GM08714 (cell line): Measurements from ENCODE around the gene CTSF.

Source experiments
- H3K4me3 ChIP-seq: fragments of 200-500 bp; sonication (Bioruptor generic); 2 replicates; pipeline ENCODE4 v1.5.1; 2014; ENCODE audit warnings: mild to moderate bottlenecking, low read length, inconsistent platforms
- ZNF274 ChIP-seq: IDR thresholded peaks from 2 replicates; pipeline ENCODE4 v1.6.1; 2012; ENCODE audit warnings: mild to moderate bottlenecking, low read depth, low read length

Gene CTSF

DNA sequence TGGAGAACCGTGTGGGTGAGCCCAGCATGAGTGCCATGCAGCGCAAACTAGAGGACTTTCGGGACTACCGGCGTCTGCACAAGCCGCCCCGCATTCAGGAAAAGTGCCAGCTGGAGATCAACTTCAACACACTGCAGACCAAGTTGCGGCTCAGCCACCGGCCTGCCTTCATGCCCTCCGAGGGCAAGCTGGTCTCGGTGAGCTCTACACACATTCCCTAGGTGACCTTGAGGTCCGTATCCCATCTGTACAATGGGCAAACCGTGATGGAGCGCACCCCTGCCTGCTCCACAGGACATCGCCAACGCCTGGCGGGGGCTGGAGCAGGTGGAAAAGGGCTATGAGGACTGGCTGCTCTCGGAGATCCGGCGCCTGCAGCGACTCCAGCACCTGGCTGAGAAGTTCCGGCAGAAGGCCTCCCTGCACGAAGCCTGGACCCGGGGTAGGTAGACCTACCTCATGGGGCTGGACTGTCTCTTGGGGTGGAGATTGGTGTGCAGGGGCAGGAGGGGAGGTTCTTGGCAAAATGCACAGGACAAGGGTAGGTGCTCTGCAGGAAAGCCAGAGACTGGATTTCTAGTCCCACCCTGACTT is 10.6 kb downstream of the CTSF start:
- no peak for TF ChIP-seq ZNF274

DNA sequence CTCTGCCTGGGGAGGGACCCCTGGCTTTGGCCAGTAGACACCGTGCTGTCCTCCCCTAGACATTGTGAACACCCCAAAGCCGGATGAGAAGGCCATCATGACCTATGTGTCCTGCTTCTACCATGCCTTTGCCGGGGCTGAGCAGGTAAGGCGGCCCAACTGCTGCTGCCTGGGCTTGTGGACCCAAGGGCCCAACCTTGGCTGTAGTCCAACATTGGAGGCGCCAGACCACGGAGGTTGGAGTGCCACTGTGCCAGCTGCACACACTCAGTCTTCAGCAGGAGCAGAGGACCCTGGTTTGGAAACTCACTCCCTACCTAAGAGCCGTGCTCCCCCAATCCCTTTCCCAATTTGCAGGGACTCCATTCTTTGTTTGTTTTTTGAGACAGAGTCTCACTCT is 12.3 kb downstream of the CTSF start:
- no peak for TF ChIP-seq ZNF274
- no peak overlapping the region for H3K4me3 ChIP-seq

More for the DNA sequence above, 10.6 kb downstream of the CTSF start:
- no peak overlapping the region for H3K4me3 ChIP-seq

DNA sequence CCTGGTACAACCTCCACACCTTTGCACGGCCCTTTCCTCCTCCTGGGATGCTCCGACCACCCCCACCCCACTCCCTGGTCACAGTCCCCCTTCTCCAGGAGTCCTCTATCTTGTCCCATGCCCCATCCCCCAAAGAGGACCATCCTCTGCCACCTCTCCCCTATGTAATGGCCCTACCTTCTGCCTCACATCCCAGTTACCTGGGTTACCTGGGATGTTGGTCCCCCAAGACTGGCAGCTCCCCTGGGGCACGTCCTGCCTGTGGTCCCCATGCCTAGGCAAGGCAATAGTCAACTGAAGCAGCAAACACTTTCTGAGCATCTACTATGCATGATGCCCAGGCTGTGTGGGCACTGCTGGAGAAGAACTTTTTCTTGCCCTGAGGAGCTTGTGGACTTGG is 13.0 kb downstream of the CTSF start:
- no peak overlapping the region for H3K4me3 ChIP-seq
- no peak for TF ChIP-seq ZNF274

GRCh38 chr11:66554602-66555001 is 13.8 kb downstream of the CTSF start:
- H3K4me3 ChIP-seq: no peak overlapping the region
- no peak for TF ChIP-seq ZNF274

DNA sequence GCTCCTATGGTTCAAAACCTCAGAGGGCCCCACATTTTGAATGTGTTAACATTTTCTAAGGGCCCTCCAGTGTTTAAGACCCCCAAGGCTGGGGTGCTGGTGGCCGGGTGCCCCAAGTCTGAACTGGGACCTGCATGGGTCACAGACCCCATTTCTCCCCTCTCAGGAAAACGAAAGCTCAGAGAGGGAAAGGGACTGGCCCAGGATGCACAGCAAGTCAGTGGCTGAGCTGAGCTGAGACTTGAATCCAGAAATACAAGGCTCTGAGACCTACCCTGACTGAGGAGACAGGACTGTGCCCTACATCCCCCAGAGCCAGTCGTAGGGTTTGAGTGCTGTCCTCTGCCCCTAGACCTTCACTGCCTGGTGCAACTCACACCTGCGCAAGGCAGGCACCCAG is 17.5 kb downstream of the CTSF start:
- no peak for TF ChIP-seq ZNF274

GRCh38 chr11:66549696-66550095 is 18.7 kb downstream of the CTSF start:
- TF ChIP-seq ZNF274: no peak
- H3K4me3 ChIP-seq: no peak overlapping the region

More for the DNA sequence above, 17.5 kb downstream of the CTSF start:
- no peak overlapping the region for H3K4me3 ChIP-seq

GRCh38 chr11:66548774-66549630 is 19.4 kb downstream of the CTSF start:
- H3K4me3 ChIP-seq: no peak overlapping the region
- TF ChIP-seq ZNF274: no peak

GRCh38 chr11:66548041-66548440 is 20.4 kb downstream of the CTSF start:
- no peak for TF ChIP-seq ZNF274
- H3K4me3 ChIP-seq: no peak overlapping the region

GRCh38 chr11:66547662-66548009 is 20.8 kb downstream of the CTSF start:
- no peak overlapping the region for H3K4me3 ChIP-seq

GRCh38 chr11:66546966-66547661 is 21.3 kb downstream of the CTSF start:
- no peak for TF ChIP-seq ZNF274
- no peak overlapping the region for H3K4me3 ChIP-seq

More at GRCh38 chr11:66547662-66548009, 20.8 kb downstream of the CTSF start:
- no peak for TF ChIP-seq ZNF274

DNA sequence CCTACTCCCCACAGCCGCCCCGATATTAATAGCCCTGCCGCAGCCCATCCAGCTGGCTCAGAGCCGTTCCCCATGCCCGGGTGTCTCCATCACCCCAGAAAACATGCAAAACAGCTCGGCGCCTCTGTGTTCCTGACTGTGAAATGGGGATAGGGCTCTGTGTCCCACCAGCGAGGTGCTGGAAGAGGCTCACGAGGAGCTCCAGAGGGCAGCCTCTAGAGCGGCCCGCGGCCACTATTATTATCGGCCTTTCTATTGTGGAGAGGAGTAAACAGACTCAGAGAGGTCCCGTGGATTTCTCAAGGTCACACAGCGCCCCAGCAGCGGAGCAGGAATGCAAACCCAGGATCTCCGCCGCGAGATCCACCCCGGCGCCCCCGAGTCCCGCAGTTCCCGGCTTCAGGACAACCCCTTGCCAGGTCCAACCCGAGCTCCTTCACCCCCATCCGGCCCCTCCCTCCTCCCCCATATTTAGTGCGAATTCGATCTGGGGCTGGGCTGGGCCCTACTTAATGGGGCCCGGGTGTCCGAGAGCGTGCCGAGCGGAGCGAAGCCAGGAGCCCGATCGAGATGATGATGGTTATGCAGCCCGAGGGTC is 21.9 kb downstream of the CTSF start, which contains the start of gene ACTN3:
ACTN3 (plus strand) TSS at position 536 of the 598 bp plus-strand sequence; CDS start at position 571, 35 bp downstream.
- H3K4me3 ChIP-seq: peak within 1 kb of the TSS; percentile 92
- TF ChIP-seq ZNF274: no peak

DNA sequence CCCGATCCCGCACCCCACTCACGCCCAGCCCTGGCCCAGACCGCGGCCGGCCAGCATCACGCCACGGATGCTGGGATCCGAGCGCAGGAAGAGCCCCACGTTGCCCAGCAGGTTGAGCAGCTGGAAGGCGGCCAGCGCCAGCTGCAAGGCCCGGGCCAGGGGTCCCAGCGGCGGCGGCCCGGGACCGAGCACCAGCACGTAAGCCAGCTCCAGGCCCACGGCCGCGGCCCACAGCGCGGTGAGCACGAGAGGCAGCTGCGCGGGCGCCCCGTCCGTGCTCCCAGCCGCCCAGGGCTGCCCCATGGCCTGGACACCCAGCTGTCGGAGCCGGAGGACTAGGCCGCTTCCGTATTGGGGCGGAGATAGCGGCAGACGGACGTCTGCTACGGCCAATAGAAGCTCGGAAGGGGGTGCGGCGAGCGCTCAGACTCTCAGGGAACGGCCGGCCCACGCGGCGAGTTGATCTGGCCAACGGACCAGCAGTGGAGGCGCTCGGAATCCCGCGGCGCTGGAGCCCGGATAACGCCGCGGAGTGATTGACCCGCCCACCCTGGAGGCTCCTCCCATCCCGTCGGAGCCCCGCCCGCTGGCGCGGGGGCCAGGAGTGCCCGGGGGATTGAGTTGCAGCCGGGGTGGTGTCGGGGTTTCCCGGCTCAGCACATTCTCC is 22.6 kb downstream of the CTSF start, which contains the start of gene ZDHHC24:
ZDHHC24 (minus strand) TSS at position 348 of the 667 bp plus-strand sequence; CDS start at position 303, 45 bp downstream.
- peak within 1 kb of the TSS; percentile 92 for H3K4me3 ChIP-seq
- no peak for TF ChIP-seq ZNF274

DNA sequence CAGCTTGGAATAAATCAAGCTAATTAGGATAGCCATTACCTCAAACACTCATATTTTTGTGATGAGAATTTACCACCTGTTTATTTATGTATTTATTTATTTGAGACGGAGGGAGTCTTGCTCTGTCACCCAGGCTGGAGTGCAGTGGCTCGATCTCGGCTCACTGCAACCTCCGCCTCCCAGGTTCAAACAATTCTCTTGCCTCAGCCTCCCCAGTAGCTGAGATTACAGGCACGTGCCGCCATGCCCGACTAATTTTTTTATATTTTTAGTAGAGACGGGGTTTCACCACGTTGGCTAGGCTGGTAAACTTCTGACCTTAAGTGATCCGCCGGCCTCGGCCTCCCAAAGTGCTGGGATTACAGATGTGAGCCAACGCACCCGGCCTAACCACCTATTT is 23.5 kb downstream of the CTSF start:
- H3K4me3 ChIP-seq: peak overlapping the region; percentile 92
